ENCODE results near the gene ABO. TPM values are rescaled to one million over a fixed set of nuclear protein-coding genes. Genes with fewer than 3 reads are reported as not detected.

ABO gene
- total and polyA plus RNA-seq, 8 donors = 2.6 to 7.9 (median 5.0) TPM

DNA sequence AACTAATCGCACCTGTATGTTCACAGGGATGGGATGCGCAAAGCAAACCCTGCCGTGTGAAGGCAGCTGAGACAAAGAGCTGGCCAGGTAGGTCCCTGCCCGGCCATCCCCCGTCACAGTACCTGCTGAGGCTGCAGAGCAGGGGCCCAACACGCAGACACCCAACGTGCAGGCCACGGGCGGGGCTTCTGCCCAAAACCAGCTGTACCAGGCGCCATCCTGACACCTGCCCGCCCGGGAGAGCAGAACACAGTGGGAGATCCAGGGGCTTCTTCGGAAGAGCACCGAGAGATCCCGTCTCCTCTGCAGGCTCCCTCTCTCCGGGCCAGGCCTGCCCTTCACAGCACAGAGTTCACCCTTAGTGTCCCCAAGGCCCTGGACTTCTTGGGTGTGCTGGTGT lies 28.4 kb downstream of the ABO start:
- H3K27me3 ChIP-seq = peaks cover 0 to 3% of the 10 kb centered on the region in 2 donors
- intact Hi-C loops (cut with DNase I) = no loop called here

DNA sequence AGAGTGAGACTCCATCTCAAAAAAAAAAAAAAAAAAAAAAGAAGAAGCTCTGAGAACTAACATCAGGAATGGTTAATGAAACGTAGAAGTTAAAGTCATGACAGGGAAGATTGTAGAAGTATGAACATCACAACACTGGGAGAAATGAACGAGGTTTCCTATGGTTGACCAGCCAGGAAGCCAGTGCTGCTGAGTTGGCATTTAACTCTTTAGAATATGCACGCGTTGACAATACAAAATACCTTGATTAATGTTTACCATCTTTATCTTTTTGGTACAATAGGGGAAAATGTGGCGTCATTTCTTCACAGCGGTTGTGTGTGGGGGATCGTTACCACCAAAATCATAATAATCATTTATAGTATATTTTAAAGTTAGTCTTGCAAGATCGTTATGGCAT lies 32.0 kb downstream of the ABO start:
- ATAC-seq (no peak), DNase-seq (no peak)
- Histone ChIP-seq H3K27me3 (peaks cover 0 to 5% of the 10 kb centered on the region in 2 donors), H3K27ac (no peak overlapping the region), H3K4me3 (no peak overlapping the region), H3K9me3 (no peaks in the 10 kb centered on the region), H3K36me3 (no peaks in the 10 kb centered on the region), H3K4me1 (peaks cover 11 to 17% of the 10 kb centered on the region in 2 donors)
- intact Hi-C loops (cut with DNase I) = no loop called here
- TF ChIP-seq, protein P1, sequence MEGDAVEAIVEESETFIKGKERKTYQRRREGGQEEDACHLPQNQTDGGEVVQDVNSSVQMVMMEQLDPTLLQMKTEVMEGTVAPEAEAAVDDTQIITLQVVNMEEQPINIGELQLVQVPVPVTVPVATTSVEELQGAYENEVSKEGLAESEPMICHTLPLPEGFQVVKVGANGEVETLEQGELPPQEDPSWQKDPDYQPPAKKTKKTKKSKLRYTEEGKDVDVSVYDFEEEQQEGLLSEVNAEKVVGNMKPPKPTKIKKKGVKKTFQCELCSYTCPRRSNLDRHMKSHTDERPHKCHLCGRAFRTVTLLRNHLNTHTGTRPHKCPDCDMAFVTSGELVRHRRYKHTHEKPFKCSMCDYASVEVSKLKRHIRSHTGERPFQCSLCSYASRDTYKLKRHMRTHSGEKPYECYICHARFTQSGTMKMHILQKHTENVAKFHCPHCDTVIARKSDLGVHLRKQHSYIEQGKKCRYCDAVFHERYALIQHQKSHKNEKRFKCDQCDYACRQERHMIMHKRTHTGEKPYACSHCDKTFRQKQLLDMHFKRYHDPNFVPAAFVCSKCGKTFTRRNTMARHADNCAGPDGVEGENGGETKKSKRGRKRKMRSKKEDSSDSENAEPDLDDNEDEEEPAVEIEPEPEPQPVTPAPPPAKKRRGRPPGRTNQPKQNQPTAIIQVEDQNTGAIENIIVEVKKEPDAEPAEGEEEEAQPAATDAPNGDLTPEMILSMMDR (IDR thresholded peaks at IDR 0.05) = no peak

More for the DNA sequence above, 28.4 kb downstream of the ABO start:
- Histone ChIP-seq H3K27ac (no peak overlapping the region), H3K4me3 (no peak overlapping the region), H3K9me3 (no peaks in the 10 kb centered on the region), H3K4me1 (no peaks in the 10 kb centered on the region), H3K36me3 (no peaks in the 10 kb centered on the region)
- no peak for DNase-seq
- TF ChIP-seq, protein P1 (IDR thresholded peaks at IDR 0.05) = no peak
- ATAC-seq = no peak

DNA sequence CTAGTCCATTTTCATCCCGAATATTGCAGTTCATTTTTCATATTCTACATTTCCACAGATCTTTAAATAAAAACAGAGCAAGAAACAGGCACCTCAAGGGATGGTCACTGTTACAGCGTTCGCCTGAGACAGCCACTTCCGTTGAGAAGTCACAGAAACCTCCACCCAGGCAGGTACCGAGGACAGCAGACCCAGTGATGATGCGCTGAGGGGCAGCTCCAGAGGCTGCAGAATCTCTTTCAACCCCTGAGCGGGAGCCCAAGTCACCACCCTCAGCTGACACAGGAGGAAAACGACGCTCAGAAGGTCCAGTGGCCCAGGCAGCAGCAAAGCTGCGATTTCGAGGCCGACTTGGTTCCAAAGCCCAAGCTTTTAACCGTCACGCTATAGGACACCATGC lies 32.8 kb downstream of the ABO start:
- Histone ChIP-seq H3K27me3 (peaks cover 0 to 7% of the 10 kb centered on the region in 2 donors), H3K27ac (no peak overlapping the region), H3K4me1 (peaks cover 11 to 21% of the 10 kb centered on the region in 2 donors), H3K9me3 (no peaks in the 10 kb centered on the region), H3K4me3 (no peak overlapping the region), H3K36me3 (no peaks in the 10 kb centered on the region)
- no peak for DNase-seq
- intact Hi-C loops (cut with DNase I) = no loop called here
- TF ChIP-seq, protein P1 (IDR thresholded peaks at IDR 0.05) = no peak
- no peak for ATAC-seq

DNA sequence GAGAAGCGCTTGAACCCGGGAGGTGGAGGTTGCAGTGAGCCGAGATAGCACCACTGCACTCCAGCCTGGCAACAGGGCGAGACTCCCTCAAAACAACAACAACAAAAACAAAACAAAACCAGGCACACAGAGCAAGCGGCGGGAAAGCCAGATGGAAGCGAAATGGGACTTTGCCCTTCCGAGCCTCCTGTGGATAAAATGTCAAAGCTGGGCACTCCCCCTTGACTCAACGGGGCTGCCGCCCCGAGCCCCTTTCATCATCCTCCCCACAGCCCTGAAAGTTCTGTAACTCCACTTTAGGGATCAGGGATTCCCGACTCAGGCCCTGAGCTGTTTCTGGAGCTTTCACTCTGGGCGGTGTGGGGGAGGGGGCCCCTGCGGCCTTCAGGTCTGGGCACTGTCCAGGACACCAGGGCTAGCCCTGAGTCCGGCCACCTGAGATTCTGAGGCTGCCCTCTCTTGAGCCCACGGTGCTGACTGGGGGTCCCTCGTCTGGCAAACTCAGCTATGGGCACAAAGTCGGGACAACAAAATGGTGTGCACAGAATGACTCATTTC lies 35.4 kb downstream of the ABO start:
- H3K4me1 ChIP-seq = peaks cover 11 to 21% of the 10 kb centered on the region in 2 donors
- DNase-seq = no peak
- intact Hi-C loops (cut with DNase I) = no loop called here
- H3K36me3 ChIP-seq = no peaks in the 10 kb centered on the region
- peaks cover 0 to 7% of the 10 kb centered on the region in 2 donors for H3K27me3 ChIP-seq
- H3K4me3 ChIP-seq = peak overlapping the region in 1 of 2 donors; percentile 34
- no peaks in the 10 kb centered on the region for H3K9me3 ChIP-seq
- TF ChIP-seq, protein P1 (IDR thresholded peaks at IDR 0.05) = no peak
- ATAC-seq = no peak
- H3K27ac ChIP-seq = peak overlapping the region; percentile 46 to 51

DNA sequence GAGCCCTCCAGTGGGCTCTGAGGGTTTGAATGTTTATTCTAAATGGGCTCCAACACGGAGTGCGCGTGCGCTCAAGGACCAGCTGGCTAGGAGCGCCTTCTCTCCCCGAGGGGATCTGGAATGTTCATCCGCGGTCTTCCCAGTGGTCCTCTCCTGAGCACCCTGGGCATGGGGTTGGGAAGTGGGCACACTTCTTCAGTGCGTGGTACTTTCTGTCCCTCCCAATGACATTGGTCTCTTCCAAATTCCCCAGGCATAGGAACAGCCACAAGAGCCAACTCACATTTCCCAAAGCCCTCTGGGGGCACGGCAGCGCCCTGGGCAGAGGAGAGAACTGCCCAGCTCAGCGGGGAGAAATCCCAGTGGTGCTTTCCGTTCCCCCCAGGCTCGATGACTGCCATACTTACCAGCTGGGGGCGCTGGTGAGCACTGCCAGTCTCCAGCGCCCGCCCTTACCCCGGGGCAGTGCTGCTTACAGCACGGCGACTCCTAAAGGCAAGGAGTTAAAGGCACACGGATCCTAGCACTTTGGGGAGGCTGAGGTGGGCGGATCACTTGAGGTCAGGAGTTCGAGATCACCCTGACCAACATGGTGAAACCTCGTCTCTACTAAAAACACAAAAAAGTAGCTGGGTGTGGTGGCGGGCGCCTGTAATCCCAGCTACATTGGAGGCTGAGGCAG lies 36.0 kb downstream of the ABO start:
- intact Hi-C loops (cut with DNase I) = no loop called here
- peak; percentile 94 for ATAC-seq
- no peaks in the 10 kb centered on the region for H3K36me3 ChIP-seq

More for the DNA sequence above, 36.0 kb downstream of the ABO start:
- H3K4me1 ChIP-seq = peaks cover 11 to 21% of the 10 kb centered on the region in 2 donors
- peak; percentile 56 to 89 (median 73) for DNase-seq
- peaks cover 0 to 7% of the 10 kb centered on the region in 2 donors for H3K27me3 ChIP-seq
- TF ChIP-seq, protein P1 (IDR thresholded peaks at IDR 0.05) = peak; percentile 75 to 80
- H3K27ac ChIP-seq = peak overlapping the region; percentile 46 to 51
- peak overlapping the region; percentile 17 to 34 for H3K4me3 ChIP-seq
- H3K9me3 ChIP-seq = no peaks in the 10 kb centered on the region
